ENCODE measurements around the gene DQX1. TPM values are rescaled to one million over a fixed set of nuclear protein-coding genes. Genes with fewer than 3 reads are reported as not detected.

The DQX1 gene
- total and polyA plus RNA-seq, 9 of the 15 experiments (the other 6 are each of a cell fraction or from before 2014, with no cell fraction given) = 0.04 to 0.38 (median 0.18) TPM; not detected in 1

DNA sequence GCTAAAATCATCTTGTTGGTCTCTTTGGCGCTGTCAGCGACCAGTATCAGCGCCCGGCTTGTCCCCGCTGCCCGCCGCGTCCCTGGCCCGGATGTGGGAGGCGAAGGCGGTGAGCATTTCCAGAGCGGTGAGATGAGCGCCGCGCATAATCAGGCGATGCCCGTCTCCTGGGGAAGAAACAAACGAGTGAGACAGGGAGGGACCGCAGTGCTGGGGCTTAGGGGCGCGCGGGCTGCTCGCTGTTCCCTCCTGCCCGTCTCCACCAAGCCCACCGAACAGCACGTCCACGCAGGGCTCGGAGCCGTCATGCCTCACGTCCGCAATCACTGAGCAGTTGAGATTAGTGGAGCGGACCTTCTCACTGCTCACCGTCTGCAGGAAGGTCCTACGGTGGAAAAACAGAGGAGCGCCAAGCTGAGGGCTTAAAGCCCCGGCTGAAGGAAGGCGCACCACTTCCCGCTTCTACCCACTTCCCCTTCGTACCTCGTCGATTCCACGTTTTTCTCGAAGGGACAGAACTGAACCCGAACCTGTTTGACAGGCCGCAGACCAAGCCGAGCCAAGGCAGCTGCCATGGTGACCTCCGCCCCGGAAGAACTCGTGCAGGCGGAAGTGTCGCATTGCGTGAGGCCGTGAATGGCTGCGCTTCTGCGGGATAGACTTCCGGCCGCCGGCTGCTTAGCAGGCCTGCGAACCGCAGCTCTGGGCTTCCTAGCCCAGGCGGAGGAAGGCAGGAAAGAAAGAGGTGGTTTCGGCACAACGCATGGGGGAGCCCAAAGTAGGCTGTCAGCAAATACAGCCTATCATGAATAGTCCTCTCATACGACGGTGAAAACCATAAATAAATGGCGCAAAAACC, 53.7 kb downstream of the DQX1 start, which contains the start of gene MRPL53 (continued):
- TF ChIP-seq, protein P1, sequence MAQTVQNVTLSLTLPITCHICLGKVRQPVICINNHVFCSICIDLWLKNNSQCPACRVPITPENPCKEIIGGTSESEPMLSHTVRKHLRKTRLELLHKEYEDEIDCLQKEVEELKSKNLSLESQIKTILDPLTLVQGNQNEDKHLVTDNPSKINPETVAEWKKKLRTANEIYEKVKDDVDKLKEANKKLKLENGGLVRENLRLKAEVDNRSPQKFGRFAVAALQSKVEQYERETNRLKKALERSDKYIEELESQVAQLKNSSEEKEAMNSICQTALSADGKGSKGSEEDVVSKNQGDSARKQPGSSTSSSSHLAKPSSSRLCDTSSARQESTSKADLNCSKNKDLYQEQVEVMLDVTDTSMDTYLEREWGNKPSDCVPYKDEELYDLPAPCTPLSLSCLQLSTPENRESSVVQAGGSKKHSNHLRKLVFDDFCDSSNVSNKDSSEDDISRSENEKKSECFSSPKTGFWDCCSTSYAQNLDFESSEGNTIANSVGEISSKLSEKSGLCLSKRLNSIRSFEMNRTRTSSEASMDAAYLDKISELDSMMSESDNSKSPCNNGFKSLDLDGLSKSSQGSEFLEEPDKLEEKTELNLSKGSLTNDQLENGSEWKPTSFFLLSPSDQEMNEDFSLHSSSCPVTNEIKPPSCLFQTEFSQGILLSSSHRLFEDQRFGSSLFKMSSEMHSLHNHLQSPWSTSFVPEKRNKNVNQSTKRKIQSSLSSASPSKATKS (CRISPR knock-in tag; IDR thresholded peaks at IDR 0.05) = peak; percentile 80; the same call in 1 of the 2 replicates
- TF ChIP-seq, protein P2, sequence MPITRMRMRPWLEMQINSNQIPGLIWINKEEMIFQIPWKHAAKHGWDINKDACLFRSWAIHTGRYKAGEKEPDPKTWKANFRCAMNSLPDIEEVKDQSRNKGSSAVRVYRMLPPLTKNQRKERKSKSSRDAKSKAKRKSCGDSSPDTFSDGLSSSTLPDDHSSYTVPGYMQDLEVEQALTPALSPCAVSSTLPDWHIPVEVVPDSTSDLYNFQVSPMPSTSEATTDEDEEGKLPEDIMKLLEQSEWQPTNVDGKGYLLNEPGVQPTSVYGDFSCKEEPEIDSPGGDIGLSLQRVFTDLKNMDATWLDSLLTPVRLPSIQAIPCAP (CRISPR knock-in tag; IDR thresholded peaks at IDR 0.05; ENCODE audit: borderline replicate concordance) = no peak
- peak; percentile 54 for TF ChIP-seq HNRNPLL (IDR thresholded peaks at IDR 0.05; ENCODE audit: low read depth, low read length, poor library complexity, severe bottlenecking)
- TF ChIP-seq, protein P3, sequence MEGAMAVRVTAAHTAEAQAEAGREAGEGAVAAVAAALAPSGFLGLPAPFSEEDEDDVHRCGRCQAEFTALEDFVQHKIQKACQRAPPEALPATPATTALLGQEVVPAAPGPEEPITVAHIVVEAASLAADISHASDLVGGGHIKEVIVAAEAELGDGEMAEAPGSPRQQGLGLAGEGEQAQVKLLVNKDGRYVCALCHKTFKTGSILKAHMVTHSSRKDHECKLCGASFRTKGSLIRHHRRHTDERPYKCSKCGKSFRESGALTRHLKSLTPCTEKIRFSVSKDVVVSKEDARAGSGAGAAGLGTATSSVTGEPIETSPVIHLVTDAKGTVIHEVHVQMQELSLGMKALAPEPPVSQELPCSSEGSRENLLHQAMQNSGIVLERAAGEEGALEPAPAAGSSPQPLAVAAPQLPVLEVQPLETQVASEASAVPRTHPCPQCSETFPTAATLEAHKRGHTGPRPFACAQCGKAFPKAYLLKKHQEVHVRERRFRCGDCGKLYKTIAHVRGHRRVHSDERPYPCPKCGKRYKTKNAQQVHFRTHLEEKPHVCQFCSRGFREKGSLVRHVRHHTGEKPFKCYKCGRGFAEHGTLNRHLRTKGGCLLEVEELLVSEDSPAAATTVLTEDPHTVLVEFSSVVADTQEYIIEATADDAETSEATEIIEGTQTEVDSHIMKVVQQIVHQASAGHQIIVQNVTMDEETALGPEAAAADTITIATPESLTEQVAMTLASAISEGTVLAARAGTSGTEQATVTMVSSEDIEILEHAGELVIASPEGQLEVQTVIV (CRISPR knock-in tag; IDR thresholded peaks at IDR 0.05; ENCODE audit: borderline replicate concordance) = peak; percentile 85
- TF ChIP-seq RBM14 (IDR thresholded peaks at IDR 0.05; ENCODE audit: borderline replicate concordance, insufficient read depth, low read depth, low read length) = no peak
- TF ChIP-seq, protein P4, sequence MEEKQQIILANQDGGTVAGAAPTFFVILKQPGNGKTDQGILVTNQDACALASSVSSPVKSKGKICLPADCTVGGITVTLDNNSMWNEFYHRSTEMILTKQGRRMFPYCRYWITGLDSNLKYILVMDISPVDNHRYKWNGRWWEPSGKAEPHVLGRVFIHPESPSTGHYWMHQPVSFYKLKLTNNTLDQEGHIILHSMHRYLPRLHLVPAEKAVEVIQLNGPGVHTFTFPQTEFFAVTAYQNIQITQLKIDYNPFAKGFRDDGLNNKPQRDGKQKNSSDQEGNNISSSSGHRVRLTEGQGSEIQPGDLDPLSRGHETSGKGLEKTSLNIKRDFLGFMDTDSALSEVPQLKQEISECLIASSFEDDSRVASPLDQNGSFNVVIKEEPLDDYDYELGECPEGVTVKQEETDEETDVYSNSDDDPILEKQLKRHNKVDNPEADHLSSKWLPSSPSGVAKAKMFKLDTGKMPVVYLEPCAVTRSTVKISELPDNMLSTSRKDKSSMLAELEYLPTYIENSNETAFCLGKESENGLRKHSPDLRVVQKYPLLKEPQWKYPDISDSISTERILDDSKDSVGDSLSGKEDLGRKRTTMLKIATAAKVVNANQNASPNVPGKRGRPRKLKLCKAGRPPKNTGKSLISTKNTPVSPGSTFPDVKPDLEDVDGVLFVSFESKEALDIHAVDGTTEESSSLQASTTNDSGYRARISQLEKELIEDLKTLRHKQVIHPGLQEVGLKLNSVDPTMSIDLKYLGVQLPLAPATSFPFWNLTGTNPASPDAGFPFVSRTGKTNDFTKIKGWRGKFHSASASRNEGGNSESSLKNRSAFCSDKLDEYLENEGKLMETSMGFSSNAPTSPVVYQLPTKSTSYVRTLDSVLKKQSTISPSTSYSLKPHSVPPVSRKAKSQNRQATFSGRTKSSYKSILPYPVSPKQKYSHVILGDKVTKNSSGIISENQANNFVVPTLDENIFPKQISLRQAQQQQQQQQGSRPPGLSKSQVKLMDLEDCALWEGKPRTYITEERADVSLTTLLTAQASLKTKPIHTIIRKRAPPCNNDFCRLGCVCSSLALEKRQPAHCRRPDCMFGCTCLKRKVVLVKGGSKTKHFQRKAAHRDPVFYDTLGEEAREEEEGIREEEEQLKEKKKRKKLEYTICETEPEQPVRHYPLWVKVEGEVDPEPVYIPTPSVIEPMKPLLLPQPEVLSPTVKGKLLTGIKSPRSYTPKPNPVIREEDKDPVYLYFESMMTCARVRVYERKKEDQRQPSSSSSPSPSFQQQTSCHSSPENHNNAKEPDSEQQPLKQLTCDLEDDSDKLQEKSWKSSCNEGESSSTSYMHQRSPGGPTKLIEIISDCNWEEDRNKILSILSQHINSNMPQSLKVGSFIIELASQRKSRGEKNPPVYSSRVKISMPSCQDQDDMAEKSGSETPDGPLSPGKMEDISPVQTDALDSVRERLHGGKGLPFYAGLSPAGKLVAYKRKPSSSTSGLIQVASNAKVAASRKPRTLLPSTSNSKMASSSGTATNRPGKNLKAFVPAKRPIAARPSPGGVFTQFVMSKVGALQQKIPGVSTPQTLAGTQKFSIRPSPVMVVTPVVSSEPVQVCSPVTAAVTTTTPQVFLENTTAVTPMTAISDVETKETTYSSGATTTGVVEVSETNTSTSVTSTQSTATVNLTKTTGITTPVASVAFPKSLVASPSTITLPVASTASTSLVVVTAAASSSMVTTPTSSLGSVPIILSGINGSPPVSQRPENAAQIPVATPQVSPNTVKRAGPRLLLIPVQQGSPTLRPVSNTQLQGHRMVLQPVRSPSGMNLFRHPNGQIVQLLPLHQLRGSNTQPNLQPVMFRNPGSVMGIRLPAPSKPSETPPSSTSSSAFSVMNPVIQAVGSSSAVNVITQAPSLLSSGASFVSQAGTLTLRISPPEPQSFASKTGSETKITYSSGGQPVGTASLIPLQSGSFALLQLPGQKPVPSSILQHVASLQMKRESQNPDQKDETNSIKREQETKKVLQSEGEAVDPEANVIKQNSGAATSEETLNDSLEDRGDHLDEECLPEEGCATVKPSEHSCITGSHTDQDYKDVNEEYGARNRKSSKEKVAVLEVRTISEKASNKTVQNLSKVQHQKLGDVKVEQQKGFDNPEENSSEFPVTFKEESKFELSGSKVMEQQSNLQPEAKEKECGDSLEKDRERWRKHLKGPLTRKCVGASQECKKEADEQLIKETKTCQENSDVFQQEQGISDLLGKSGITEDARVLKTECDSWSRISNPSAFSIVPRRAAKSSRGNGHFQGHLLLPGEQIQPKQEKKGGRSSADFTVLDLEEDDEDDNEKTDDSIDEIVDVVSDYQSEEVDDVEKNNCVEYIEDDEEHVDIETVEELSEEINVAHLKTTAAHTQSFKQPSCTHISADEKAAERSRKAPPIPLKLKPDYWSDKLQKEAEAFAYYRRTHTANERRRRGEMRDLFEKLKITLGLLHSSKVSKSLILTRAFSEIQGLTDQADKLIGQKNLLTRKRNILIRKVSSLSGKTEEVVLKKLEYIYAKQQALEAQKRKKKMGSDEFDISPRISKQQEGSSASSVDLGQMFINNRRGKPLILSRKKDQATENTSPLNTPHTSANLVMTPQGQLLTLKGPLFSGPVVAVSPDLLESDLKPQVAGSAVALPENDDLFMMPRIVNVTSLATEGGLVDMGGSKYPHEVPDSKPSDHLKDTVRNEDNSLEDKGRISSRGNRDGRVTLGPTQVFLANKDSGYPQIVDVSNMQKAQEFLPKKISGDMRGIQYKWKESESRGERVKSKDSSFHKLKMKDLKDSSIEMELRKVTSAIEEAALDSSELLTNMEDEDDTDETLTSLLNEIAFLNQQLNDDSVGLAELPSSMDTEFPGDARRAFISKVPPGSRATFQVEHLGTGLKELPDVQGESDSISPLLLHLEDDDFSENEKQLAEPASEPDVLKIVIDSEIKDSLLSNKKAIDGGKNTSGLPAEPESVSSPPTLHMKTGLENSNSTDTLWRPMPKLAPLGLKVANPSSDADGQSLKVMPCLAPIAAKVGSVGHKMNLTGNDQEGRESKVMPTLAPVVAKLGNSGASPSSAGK (IDR thresholded peaks at IDR 0.05) = peak; percentile 56; the same call in 1 of the 2 replicates
- TF ChIP-seq RCOR1 (IDR thresholded peaks at IDR 0.05; ENCODE audit: borderline replicate concordance in 1 of 2, low read depth in 2 of 2, low read length in 2 of 2) = no peak; a peak in 1 of 4 replicates

Measured in K562 (cell line).